ENCODE results near the gene STX1B.

STX1B gene

DNA sequence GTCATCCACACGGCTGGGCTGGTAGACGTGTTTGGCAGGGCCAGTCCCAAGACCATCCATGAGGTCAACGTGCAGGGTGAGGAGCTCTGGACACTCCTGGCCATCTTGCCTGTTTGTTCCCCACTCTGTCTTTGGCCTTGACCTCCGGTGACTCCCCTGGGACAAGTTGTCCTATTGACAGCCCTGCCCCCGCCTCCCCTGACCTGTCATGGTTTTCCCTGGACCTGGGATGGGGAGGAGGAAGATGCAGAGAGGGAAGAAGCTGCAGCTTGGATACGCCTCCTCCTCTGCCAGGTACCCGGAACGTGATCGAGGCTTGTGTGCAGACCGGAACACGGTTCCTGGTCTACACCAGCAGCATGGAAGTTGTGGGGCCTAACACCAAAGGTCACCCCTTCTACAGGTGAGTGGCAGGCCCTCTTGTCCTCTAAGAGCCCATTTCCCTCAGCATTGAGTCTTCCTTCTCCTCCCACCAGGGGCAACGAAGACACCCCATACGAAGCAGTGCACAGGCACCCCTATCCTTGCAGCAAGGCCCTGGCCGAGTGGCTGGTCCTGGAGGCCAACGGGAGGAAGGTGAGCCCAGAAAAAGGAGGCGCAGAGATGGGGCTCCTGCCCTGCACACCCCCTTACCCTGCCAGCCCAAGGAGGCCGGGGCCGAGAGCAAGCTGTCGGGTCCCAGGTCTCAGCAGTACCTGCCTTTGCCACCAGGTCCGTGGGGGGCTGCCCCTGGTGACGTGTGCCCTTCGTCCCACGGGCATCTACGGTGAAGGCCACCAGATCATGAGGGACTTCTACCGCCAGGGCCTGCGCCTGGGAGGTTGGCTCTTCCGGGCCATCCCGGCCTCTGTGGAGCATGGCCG, 24.1 kb downstream of the STX1B start:
- Histone ChIP-seq H3K4me3 (ENCODE audit: insufficient read length, low read depth) (no peak overlapping the region), H3K9ac (ENCODE audit: insufficient read length, low read depth) (no peak overlapping the region), H3K27me3 (ENCODE audit: insufficient read depth, insufficient read length) (no peaks in the 10 kb centered on the region), H3K9me3 (ENCODE audit: insufficient read depth, low read length) (no peaks in the 10 kb centered on the region), H3K36me3 (ENCODE audit: insufficient read depth, insufficient read length, low read length) (peaks cover 68% of the 10 kb centered on the region), H3K4me1 (ENCODE audit: insufficient read depth, insufficient read length) (peaks cover 18% of the 10 kb centered on the region)
- TF ChIP-seq ZNF274 (IDR thresholded peaks at IDR 0.05; ENCODE audit: low read depth, low read length): no peak
- TF ChIP-seq SUZ12 (IDR thresholded peaks at IDR 0.05; ENCODE audit: extremely low read depth, insufficient read depth, insufficient read length): no peak
- TF ChIP-seq YY1 (IDR thresholded peaks at IDR 0.05; ENCODE audit: insufficient read depth, insufficient read length): no peak
- DNase-seq (ENCODE audit: low read depth, low spot score): no peak

DNA sequence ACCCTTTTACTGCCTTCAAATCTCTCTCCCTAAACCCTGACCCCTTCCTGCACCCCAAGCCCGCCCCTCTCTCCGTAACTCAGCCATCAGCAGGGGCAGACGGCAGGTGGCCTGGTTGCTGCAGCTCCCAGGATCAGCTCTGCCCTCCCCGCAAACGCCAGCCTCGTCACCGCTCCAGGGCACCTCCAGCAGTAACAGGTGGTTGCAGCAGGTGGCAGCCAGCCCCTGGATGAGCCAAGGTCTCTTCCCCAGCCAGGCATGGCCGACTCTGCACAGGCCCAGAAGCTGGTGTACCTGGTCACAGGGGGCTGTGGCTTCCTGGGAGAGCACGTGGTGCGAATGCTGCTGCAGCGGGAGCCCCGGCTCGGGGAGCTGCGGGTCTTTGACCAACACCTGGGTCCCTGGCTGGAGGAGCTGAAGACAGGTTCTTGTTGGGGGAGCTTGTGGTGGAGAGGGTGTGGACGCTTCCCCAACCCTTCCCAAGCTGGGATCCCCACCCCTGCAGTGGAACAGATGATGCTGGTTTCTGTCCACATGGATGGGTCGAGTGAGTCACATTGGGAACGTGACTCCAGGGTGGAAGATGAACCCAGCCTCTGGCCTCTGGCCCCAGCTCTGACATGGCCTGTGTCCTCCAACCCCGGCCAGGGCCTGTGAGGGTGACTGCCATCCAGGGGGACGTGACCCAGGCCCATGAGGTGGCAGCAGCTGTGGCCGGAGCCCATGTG, 24.9 kb downstream of the STX1B start:
- DNase-seq (ENCODE audit: low read depth, low spot score): no peak

DNA sequence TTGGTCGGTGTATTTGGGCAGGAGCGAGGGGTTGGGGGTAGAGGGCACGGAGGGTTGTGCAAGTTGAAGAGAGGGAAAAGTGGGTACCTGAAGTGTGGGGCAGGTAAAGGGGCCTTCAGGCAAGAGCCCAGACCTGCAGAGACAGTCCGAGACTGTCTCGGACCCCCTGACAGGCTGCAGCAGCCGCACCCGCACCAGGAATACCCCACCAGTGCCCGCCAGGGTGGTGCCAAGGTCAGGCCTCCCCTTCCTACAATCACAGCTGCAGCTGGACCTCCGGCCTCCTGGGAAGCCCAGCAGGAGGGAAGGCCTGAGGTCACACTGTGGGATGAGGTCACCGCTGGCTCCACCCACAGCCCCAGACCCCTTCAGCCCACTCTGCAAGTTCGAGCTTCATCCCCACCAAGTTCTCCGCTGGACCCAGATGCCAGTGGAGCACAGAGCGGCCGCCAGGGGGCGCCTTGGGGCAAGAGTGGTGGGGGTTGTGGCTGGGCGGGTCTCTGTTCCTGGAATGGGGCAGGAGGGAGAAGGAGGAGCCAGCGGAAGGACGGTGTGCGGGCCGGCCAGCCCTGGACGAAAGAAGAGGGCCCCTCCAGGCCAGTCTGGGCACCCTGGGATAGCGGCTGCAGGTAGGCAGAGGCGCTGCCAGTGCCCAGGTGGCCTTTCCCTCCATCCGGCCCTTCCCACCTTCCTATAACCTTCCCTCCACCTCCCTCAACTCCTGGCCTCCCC, 25.6 kb downstream of the STX1B start, which contains the start of gene HSD3B7:
TSS of gene HSD3B7 (plus strand) at position 539 of the 732 bp plus-strand sequence. CDS start 452 bp downstream, outside the sequence.
- Histone ChIP-seq H3K27me3 (ENCODE audit: insufficient read depth, insufficient read length) (no peaks in the 10 kb centered on the region), H3K9ac (ENCODE audit: insufficient read length, low read depth) (peak within 1 kb of the TSS; percentile 81), H3K36me3 (ENCODE audit: insufficient read depth, insufficient read length, low read length) (peaks cover 82% of the 10 kb centered on the region), H3K4me1 (ENCODE audit: insufficient read depth, insufficient read length) (peaks cover 18% of the 10 kb centered on the region), H3K9me3 (ENCODE audit: insufficient read depth, low read length) (no peaks in the 10 kb centered on the region), H3K4me3 (ENCODE audit: insufficient read length, low read depth) (peak within 1 kb of the TSS; percentile 18)
- DNase-seq (ENCODE audit: low read depth, low spot score): peak; percentile 75
- TF ChIP-seq YY1 (IDR thresholded peaks at IDR 0.05; ENCODE audit: insufficient read depth, insufficient read length) (no peak), SUZ12 (IDR thresholded peaks at IDR 0.05; ENCODE audit: extremely low read depth, insufficient read depth, insufficient read length) (no peak), ZNF274 (IDR thresholded peaks at IDR 0.05; ENCODE audit: low read depth, low read length) (no peak)

More for the DNA sequence above, 24.9 kb downstream of the STX1B start:
- Histone ChIP-seq H3K27me3 (ENCODE audit: insufficient read depth, insufficient read length) (no peaks in the 10 kb centered on the region), H3K9ac (ENCODE audit: insufficient read length, low read depth) (peak overlapping the region; percentile 81), H3K36me3 (ENCODE audit: insufficient read depth, insufficient read length, low read length) (peaks cover 75% of the 10 kb centered on the region), H3K9me3 (ENCODE audit: insufficient read depth, low read length) (no peaks in the 10 kb centered on the region), H3K4me3 (ENCODE audit: insufficient read length, low read depth) (peak overlapping the region; percentile 18), H3K4me1 (ENCODE audit: insufficient read depth, insufficient read length) (peaks cover 18% of the 10 kb centered on the region)
- TF ChIP-seq YY1 (IDR thresholded peaks at IDR 0.05; ENCODE audit: insufficient read depth, insufficient read length) (no peak), SUZ12 (IDR thresholded peaks at IDR 0.05; ENCODE audit: extremely low read depth, insufficient read depth, insufficient read length) (no peak), ZNF274 (IDR thresholded peaks at IDR 0.05; ENCODE audit: low read depth, low read length) (no peak)

DNA sequence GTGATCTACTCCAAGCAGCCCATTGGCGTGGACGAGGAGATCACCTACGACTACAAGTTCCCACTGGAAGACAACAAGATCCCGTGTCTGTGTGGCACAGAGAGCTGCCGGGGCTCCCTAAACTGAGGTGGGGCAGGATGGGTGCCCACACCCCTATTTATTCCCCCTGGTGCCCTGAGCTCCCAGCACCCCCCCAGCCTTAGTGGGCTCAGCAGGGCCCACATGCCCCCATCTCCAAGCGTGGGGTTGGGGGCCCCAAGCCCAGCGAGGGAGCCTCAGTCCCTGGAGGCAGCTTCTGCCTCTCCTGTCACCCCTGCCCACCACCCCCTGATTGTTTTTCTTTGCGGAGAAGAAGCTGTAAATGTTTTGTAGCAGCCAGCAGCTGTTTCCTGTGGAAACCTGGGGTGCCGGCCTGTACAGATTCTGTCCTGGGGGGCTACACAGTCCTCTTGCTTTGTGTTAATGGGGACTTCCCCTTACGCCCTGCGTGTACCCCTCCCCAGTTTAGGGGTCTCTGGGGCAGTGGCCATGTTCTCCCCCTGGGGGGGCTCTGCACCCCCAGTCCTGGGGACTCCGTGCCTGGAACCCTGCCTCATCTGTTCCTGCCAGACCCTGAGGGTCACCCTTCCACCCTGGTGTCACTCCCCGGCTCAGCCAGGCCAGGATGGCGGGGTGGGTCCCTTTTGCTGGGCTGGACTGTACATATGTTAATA, 26.4 kb downstream of the STX1B start:
- H3K4me3 ChIP-seq (ENCODE audit: insufficient read length, low read depth): no peak overlapping the region
- H3K9me3 ChIP-seq (ENCODE audit: insufficient read depth, low read length): no peaks in the 10 kb centered on the region
- H3K9ac ChIP-seq (ENCODE audit: insufficient read length, low read depth): peak overlapping the region; percentile 2
- H3K27me3 ChIP-seq (ENCODE audit: insufficient read depth, insufficient read length): no peaks in the 10 kb centered on the region
- TF ChIP-seq SUZ12 (IDR thresholded peaks at IDR 0.05; ENCODE audit: extremely low read depth, insufficient read depth, insufficient read length): no peak
- no peak for TF ChIP-seq YY1 (IDR thresholded peaks at IDR 0.05; ENCODE audit: insufficient read depth, insufficient read length)
- TF ChIP-seq ZNF274 (IDR thresholded peaks at IDR 0.05; ENCODE audit: low read depth, low read length): no peak
- peaks cover 18% of the 10 kb centered on the region for H3K4me1 ChIP-seq (ENCODE audit: insufficient read depth, insufficient read length)
- H3K36me3 ChIP-seq (ENCODE audit: insufficient read depth, insufficient read length, low read length): peaks cover 89% of the 10 kb centered on the region
- DNase-seq (ENCODE audit: low read depth, low spot score): no peak

DNA sequence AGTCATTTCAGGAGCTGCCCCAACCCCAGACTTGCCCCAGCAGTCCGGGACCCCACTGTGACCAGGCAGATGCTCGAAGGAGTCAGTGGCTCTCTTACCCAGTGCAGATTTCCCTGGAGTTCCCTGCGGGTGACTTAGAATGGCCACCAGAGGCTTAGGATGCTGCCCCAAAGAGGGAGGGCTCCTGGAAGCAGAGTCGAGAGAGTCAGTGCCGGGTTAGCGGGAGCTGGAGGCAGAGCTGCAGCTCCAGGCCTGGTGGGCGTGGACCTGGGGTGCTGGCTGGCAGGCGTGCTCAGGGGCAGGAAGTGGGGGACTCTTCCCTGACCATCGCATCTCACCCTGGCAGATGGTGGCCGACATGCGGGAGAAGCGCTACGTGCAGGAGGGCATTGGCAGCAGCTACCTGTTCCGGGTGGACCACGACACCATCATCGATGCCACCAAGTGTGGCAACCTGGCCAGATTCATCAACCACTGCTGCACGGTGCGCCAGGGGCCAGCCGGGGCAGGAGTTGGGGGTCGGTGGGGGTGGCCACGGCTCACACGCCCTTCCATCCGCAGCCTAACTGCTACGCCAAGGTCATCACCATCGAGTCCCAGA, 27.0 kb downstream of the STX1B start:
- peaks cover 92% of the 10 kb centered on the region for H3K36me3 ChIP-seq (ENCODE audit: insufficient read depth, insufficient read length, low read length)

More for the DNA sequence above, 27.0 kb downstream of the STX1B start:
- H3K27me3 ChIP-seq (ENCODE audit: insufficient read depth, insufficient read length): no peaks in the 10 kb centered on the region
- TF ChIP-seq YY1 (IDR thresholded peaks at IDR 0.05; ENCODE audit: insufficient read depth, insufficient read length) (no peak), ZNF274 (IDR thresholded peaks at IDR 0.05; ENCODE audit: low read depth, low read length) (no peak), SUZ12 (IDR thresholded peaks at IDR 0.05; ENCODE audit: extremely low read depth, insufficient read depth, insufficient read length) (no peak)
- no peaks in the 10 kb centered on the region for H3K9me3 ChIP-seq (ENCODE audit: insufficient read depth, low read length)
- peaks cover 20% of the 10 kb centered on the region for H3K4me1 ChIP-seq (ENCODE audit: insufficient read depth, insufficient read length)
- peak overlapping the region; percentile 2 for H3K9ac ChIP-seq (ENCODE audit: insufficient read length, low read depth)
- H3K4me3 ChIP-seq (ENCODE audit: insufficient read length, low read depth): no peak overlapping the region
- no peak for DNase-seq (ENCODE audit: low read depth, low spot score)
